Thymus (tissue), 11 donors: ENCODE measurements around the gene PODNL1. TPM values are rescaled to one million over a fixed set of nuclear protein-coding genes. Genes with fewer than 3 reads are reported as not detected.

Experiments
- DNase-seq, 9 donors: peaks; one replicate each; pipeline ENCODE4 v3.0.0-alpha.2; 2013; ENCODE audit warnings: low spot score in 9 of 9, low read depth in 6 of 9, missing footprints in 1 of 9
- H3K27ac ChIP-seq, 2 donors: one replicate each; pipeline ENCODE4 v1.5.1; 2013; ENCODE audit warnings: control low read depth in 1 of 2, low read depth in 1 of 2, low read length in 1 of 2, mild to moderate bottlenecking in 1 of 2, moderate library complexity in 1 of 2
- H3K27me3 ChIP-seq, 2 donors: one replicate each; pipeline ENCODE4 v1.5.1; 2013; ENCODE audit warnings: low read length in 1 of 2; ENCODE audit not compliant: control insufficient read depth in 2 of 2, insufficient read depth in 1 of 2
- H3K36me3 ChIP-seq, 2 donors: one replicate each; pipeline ENCODE4 v1.5.1; 2013; ENCODE audit warnings: low read length in 1 of 2, mild to moderate bottlenecking in 1 of 2, moderate library complexity in 1 of 2; ENCODE audit not compliant: control insufficient read depth in 2 of 2, insufficient read depth in 2 of 2
- H3K4me1 ChIP-seq, 2 donors: one replicate each; pipeline ENCODE4 v1.5.1; 2013; ENCODE audit warnings: low read length in 2 of 2; ENCODE audit not compliant: control insufficient read depth in 2 of 2, insufficient read depth in 2 of 2
- H3K4me3 ChIP-seq, 2 donors: one replicate each; pipeline ENCODE4 v1.5.1; 2013; ENCODE audit warnings: low read length in 2 of 2, control low read depth in 1 of 2, mild to moderate bottlenecking in 1 of 2
- H3K9me3 ChIP-seq, 2 donors: one replicate each; pipeline ENCODE4 v1.5.1; 2013; ENCODE audit warnings: low read length in 1 of 2, mild to moderate bottlenecking in 1 of 2; ENCODE audit not compliant: control insufficient read depth in 2 of 2, insufficient read depth in 1 of 2
- WGBS: extraction: QIAGEN DNeasy Blood & Tissue Kit; methylation state at CpG from one replicate; pipeline ENCODE4 v1.1.7; 2013; 5-methylcytosine and 5-hydroxymethylcytosine counted together
- polyA plus RNA-seq: library from polyadenylated mRNA; stranded (reverse); fragments of 200-250 nt; gene quantifications from one replicate; pipeline ENCODE4 v1.2.3, GENCODE V29; 2013
- total RNA-seq: library from RNA; stranded (reverse); fragments of 120-200 nt; gene quantifications from one replicate; pipeline ENCODE4 v1.2.4, GENCODE V29; 2013
- donor health status: healthy.

PODNL1 gene
- total and polyA plus RNA-seq, 2 donors = 0.09 to 0.94 TPM

DNA sequence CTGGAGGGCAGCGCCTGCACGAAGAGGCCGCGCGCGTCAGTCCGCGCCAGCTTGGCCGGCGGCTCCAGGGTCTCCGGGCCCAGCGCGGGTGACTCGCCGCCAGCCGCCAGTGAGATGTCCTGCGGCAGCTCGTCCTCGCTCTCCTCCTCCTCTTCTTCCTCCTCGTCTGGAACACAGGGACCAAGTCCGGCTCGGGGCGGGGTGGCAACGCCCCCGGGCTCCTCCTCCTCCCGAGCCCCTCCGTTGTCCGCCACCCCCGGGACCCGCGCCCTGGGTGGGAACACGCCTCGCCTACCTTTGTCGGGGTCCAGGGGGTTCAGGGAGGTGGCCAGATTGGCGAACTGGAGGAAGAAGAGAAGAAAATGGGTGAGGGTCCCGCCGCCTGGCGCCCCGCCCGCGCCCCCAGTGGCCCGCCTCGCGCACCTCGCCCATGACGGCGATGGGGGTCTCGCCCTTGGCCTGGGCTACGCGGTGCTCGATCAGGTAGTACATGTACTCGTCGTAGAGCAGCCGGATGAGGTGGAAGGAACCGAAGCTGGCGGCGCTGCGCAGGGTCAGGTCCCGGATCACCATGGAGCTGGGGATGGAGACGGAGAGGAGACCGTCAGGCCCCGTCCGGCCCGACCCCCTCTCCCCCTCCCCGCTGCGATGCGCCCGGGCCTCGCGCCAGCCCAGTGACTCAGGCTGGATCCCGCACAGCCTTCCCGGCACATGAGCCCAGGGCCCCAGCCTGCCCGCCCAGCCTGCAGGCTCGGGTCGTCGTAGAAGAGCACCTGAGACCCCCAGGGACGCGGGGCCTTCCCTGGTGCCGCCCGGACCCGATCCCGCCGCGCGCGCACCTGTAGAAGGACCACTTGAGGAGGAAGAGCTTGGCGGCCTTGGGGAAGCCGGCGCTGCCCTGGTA lies 24.7 kb upstream of the PODNL1 start:
- Histone ChIP-seq H3K36me3 (peaks cover 80 to 94% of the 10 kb centered on the region in 2 donors), H3K27me3 (no peaks in the 10 kb centered on the region), H3K9me3 (no peaks in the 10 kb centered on the region), H3K27ac (no peak overlapping the region), H3K4me3 (no peak overlapping the region), H3K4me1 (no peaks in the 10 kb centered on the region)
- no peak for DNase-seq
- WGBS = 95% methylated on average over 89 of the region's 89 CpGs

DNA sequence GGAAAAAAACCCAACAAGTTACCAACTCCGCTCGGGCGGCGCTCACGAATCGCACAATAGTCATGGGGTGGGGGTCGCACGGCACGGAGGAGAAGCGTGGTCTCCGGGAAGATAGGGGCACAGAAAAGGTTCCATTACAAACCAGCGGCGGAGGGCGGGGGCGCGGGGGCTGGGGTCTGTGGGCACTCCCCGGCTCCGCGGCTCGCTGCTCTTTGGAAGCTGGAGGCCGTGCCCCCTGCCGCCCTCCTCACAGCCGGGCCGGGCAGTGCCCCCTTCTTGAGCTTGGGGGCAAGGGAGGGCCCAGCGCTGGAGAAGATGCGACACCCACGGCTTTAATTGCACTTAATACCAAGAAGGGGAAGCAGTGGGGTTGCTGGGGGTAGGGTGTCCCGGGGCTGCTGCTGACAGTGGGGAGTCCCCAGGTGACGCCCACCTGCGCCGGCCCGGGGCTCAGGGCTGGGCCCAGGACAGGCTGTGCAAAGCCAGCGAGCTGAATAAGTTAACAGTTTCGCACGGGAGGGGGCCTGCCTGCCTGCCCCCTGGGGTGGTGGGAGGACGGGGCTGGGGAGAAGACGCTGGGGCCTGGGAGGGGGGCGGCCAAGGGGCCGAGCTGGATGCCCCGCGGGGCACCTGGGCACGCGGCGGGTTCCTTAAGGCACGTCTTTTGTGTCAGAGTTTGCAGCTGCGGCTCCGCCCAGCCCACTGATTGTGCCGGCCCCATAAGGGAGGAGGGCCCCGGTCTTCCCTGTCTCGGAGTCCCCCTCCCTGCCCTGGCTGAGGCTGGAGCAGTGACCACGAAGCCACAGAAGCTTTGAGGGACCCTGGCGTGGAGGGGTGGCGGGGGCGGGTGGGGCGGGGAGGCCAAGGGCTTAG lies 23.8 kb upstream of the PODNL1 start:
- WGBS = 93% methylated on average over 55 of the region's 55 CpGs
- Histone ChIP-seq H3K36me3 (peaks cover 80 to 94% of the 10 kb centered on the region in 2 donors), H3K27ac (no peak overlapping the region), H3K4me3 (no peak overlapping the region), H3K9me3 (no peaks in the 10 kb centered on the region), H3K27me3 (no peaks in the 10 kb centered on the region), H3K4me1 (no peaks in the 10 kb centered on the region)
- no peak for DNase-seq

GRCh38 chr19:13960863-13961784 lies 22.9 kb upstream of the PODNL1 start:
- H3K27me3 ChIP-seq = no peaks in the 10 kb centered on the region
- no peaks in the 10 kb centered on the region for H3K4me1 ChIP-seq
- H3K36me3 ChIP-seq = peaks cover 80 to 94% of the 10 kb centered on the region in 2 donors
- H3K4me3 ChIP-seq = no peak overlapping the region
- no peak for DNase-seq
- 97% methylated on average over 39 of the region's 39 CpGs for WGBS
- H3K9me3 ChIP-seq = no peaks in the 10 kb centered on the region
- no peak overlapping the region for H3K27ac ChIP-seq

DNA sequence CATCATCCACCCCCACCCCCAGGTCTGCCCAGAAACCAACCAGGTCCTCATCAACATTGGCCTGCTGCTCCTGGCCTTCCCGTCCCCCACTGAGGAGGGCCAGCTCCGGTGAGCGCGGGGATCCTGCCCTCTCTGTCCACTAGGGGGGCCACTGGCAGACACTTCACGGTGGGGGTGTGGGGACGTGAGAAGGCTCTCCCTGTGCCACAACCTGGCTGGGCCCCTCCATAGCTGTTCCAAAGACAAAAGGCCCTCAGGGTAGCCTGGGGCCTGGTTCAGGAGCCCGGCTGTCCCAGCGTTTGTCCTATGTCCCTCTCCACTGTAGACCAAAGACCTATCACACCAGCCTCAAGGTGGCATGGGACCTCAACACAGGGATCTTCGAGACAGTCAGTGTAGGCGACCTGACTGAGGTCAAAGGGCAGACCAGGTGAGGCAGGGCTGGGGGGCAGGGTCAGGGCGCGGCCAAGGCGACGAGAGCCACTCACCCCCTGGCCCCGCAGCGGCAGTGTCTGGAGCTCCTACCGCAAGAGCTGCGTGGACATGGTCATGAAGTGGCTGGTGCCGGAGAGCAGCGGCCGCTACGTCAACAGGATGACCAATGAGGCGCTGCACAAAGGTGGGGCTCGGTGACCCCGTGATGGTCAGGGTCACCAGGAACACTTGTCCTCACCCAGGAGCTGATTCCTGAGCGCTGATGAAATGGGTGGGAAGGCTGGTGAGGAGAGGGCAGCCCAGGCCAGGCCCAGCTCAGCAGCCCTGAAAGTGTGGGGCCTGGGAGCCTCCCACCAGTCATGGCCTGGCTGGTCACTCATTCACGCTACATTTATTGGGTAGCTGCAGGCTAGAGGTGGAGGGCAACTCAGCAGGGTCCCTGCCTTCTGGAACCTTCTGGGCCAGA lies 22.0 kb upstream of the PODNL1 start:
- H3K9me3 ChIP-seq = no peaks in the 10 kb centered on the region
- H3K4me3 ChIP-seq = no peak overlapping the region
- 97% methylated on average over 27 of the region's 27 CpGs for WGBS
- no peak overlapping the region for H3K27ac ChIP-seq
- no peaks in the 10 kb centered on the region for H3K4me1 ChIP-seq
- no peak for DNase-seq
- no peaks in the 10 kb centered on the region for H3K27me3 ChIP-seq
- peaks cover 81 to 94% of the 10 kb centered on the region in 2 donors for H3K36me3 ChIP-seq

DNA sequence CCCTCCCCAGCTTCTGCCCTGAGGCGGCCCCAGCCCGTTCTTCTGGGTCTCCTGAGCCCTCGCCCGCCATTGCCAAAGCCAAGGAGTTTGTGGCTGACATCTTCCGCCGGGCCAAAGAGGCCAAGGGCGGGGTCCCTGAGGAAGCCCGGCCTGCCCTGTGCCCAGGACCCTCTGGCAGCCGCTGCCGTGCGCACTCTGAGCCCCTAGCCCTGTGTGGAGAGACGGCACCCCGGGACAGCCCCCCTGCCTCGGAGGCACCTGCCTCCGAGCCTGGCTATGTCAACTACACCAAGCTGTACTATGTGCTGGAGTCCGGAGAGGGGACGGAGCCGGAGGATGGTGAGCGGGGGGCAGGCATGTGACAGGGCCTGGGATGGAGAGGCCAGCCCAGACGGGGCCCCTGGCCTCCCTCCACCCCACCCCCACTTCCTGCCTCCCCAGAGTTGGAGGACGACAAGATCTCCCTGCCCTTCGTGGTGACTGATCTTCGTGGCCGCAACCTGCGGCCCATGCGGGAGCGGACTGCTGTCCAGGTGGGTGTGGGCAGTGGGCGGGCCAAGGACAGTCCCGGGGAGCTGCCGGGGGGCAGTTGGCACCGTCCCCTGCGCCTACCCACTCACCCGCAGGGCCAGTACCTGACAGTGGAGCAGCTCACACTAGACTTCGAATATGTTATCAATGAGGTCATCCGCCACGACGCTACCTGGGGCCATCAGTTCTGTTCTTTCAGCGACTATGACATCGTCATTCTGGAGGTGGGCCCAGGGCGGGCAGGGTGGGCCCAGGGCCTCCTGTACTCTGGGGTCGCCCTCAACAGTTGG lies 21.1 kb upstream of the PODNL1 start:
- peaks cover 77 to 94% of the 10 kb centered on the region in 2 donors for H3K36me3 ChIP-seq
- WGBS = 96% methylated on average over 41 of the region's 41 CpGs
- H3K9me3 ChIP-seq = no peaks in the 10 kb centered on the region
- no peak overlapping the region for H3K4me3 ChIP-seq
- DNase-seq = no peak
- H3K4me1 ChIP-seq = no peaks in the 10 kb centered on the region
- H3K27ac ChIP-seq = no peak overlapping the region
- H3K27me3 ChIP-seq = no peaks in the 10 kb centered on the region

GRCh38 chr19:13958043-13958442 lies 19.8 kb upstream of the PODNL1 start:
- Histone ChIP-seq H3K27me3 (no peaks in the 10 kb centered on the region), H3K4me1 (peaks cover 8 to 9% of the 10 kb centered on the region in 2 donors), H3K36me3 (peaks cover 75 to 88% of the 10 kb centered on the region in 2 donors), H3K27ac (no peak overlapping the region), H3K9me3 (no peaks in the 10 kb centered on the region), H3K4me3 (no peak overlapping the region)
- WGBS = 89% methylated on average over 12 of the region's 12 CpGs
- DNase-seq = no peak

DNA sequence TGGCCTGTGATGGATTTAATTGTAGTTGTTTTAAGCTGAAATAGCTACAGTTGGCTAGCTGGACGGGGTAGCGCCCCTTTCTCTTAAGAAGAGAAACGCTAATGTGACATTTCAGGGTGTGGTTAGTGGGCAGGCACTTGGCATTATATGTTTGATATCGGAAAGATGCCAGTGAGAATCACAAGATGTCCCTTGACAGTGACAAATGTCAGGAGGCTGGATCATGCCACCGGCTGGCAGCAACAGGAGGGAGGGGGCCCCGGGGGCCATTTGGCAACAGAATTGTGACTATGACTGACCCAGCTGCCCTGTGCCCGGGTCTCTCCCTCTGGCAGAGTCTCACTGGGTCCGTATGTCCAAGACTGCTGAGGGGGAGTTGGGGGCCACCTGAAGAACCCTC lies 18.8 kb upstream of the PODNL1 start:
- Histone ChIP-seq H3K27me3 (no peaks in the 10 kb centered on the region), H3K4me1 (peaks cover 10 to 11% of the 10 kb centered on the region in 2 donors), H3K4me3 (no peak overlapping the region), H3K9me3 (no peaks in the 10 kb centered on the region), H3K27ac (no peak overlapping the region), H3K36me3 (peaks cover 69 to 78% of the 10 kb centered on the region in 2 donors)
- no peak for DNase-seq
- WGBS = 96% methylated on average over 8 of the region's 8 CpGs
